ENCODE measurements around the gene NSG1.

NSG1 gene

GRCh38 chr4:4396628-4397440 is 9.9 kb downstream of the NSG1 start:
- DNase-seq = no peak

- DNase-seq = no peak
Measured at GRCh38 chr4:4397441-4397819, 10.5 kb downstream of the NSG1 start.

- DNase-seq = no peak
Measured at GRCh38 chr4:4398430-4398829, 11.5 kb downstream of the NSG1 start.

- no peak for DNase-seq
Measured at GRCh38 chr4:4401036-4401435, 14.1 kb downstream of the NSG1 start.

GRCh38 chr4:4402966-4403365 is 16.1 kb downstream of the NSG1 start:
- no peak for DNase-seq

- no peak for DNase-seq
Measured at GRCh38 chr4:4405358-4405962, 18.6 kb downstream of the NSG1 start.

GRCh38 chr4:4406455-4407298 is 19.8 kb downstream of the NSG1 start:
- DNase-seq = no peak

GRCh38 chr4:4407299-4408131 is 20.6 kb downstream of the NSG1 start:
- DNase-seq = no peak

GRCh38 chr4:4408132-4408523 is 21.2 kb downstream of the NSG1 start:
- DNase-seq = no peak

GRCh38 chr4:4408576-4409335 is 21.9 kb downstream of the NSG1 start:
- DNase-seq = no peak

GRCh38 chr4:4409416-4410115 is 22.7 kb downstream of the NSG1 start:
- no peak for DNase-seq

GRCh38 chr4:4410271-4410670 is 23.4 kb downstream of the NSG1 start:
- DNase-seq = no peak

GRCh38 chr4:4411906-4412305 is 25.0 kb downstream of the NSG1 start:
- no peak for DNase-seq

GRCh38 chr4:4412641-4413372 is 25.9 kb downstream of the NSG1 start:
- no peak for DNase-seq

GRCh38 chr4:4413373-4413725 is 26.4 kb downstream of the NSG1 start:
- no peak for DNase-seq

- DNase-seq = no peak
Measured at GRCh38 chr4:4413806-4414205, 26.9 kb downstream of the NSG1 start.

- no peak for DNase-seq
Measured at GRCh38 chr4:4415107-4415805, 28.4 kb downstream of the NSG1 start.

GRCh38 chr4:4415806-4416805 is 29.2 kb downstream of the NSG1 start:
- DNase-seq = no peak

GRCh38 chr4:4416981-4417380 is 30.1 kb downstream of the NSG1 start:
- no peak for DNase-seq

Data from stimulated activated CD4-positive, alpha-beta T cell treated with anti-CD3 and anti-CD28 coated beads, Interleukin-12 subunit alpha, Interleukin-12 subunit beta, amount 100 ng/mL, for 4 hours (primary cell).